Activated B cell treated with CpG ODN at 0.5 μM for 24 hours (primary cell): ENCODE measurements around the gene HDAC9. TPM values are rescaled to one million over a fixed set of nuclear protein-coding genes. Genes with fewer than 3 reads are reported as not detected.

Experiments
- ATAC-seq: fragments of 200-7000 bp; cut with Tn5 transposase; one replicate; pipeline ENCODE4 v1.10.0; 2021; ENCODE audit warnings: low read depth, mild to moderate bottlenecking, moderate library complexity
- CTCF ChIA-PET: fragments of 350-600 bp; sonication (Branson Sonifier 250); formaldehyde crosslinking; loops from one replicate; lab custom pipeline; 2021; ENCODE audit warnings: antibody characterized with exemption; lab: Charles Lee
- POLR2A ChIA-PET: fragments of 350-600 bp; sonication (Branson Sonifier 250); formaldehyde crosslinking; loops from one replicate; lab custom pipeline; 2021; ENCODE audit warnings: antibody characterized with exemption; lab: Charles Lee
- DNase-seq: peaks from one replicate; pipeline ENCODE4 v3.0.0; 2022
- H3K27ac Mint-ChIP-seq: one replicate; pipeline ENCODE4 v1.8.0; 2020; ENCODE audit warnings: mixed read lengths
- H3K27me3 Mint-ChIP-seq: one replicate; pipeline ENCODE4 v1.8.0; 2021; ENCODE audit warnings: mixed read lengths
- H3K36me3 Mint-ChIP-seq: one replicate; pipeline ENCODE4 v1.8.0; 2021; ENCODE audit warnings: low read depth, mixed read lengths
- H3K4me1 Mint-ChIP-seq: one replicate; pipeline ENCODE4 v1.8.0; 2021; ENCODE audit warnings: mixed read lengths
- H3K4me3 Mint-ChIP-seq: one replicate; pipeline ENCODE4 v1.8.0; 2020; ENCODE audit warnings: mild to moderate bottlenecking, mixed read lengths
- H3K9me3 Mint-ChIP-seq: one replicate; pipeline ENCODE4 v1.8.0; 2020; ENCODE audit warnings: mixed read lengths
- CTCF ChIP-seq: fragments of 200-600 bp; IDR thresholded peaks from one replicate; pipeline ENCODE4 v1.8.0; 2022; ENCODE audit warnings: antibody characterized with exemption, mild to moderate bottlenecking
- intact Hi-C: fragments of 100-400 bp; cut with micrococcal nuclease; formaldehyde crosslinking; loops from one replicate; pipeline ENCODE4 v1.15.1; 2024
- total RNA-seq: library from RNA; stranded (reverse); gene quantifications from 2 replicates; pipeline ENCODE4 v1.2.3, GENCODE V29; 2022

Gene HDAC9
- 136 and 149 TPM in 2 replicates for total RNA-seq

- H3K36me3 Mint-ChIP-seq: peaks cover 21% of the 10 kb centered on the region
- no peaks in the 10 kb centered on the region for H3K27me3 Mint-ChIP-seq
- H3K27ac Mint-ChIP-seq: peak within 1 kb of the TSS; percentile 95
- H3K4me3 Mint-ChIP-seq: peak within 1 kb of the TSS; percentile 95
- H3K4me1 Mint-ChIP-seq: peaks cover 53% of the 10 kb centered on the region
- no peaks in the 10 kb centered on the region for H3K9me3 Mint-ChIP-seq
- DNase-seq: peak; percentile 33
- peak; percentile 88 for ATAC-seq
- CTCF ChIA-PET: interaction anchor here (0.8 to 4.2 kb wide), 10 partner anchors 10 to 170 kb away, joined by 3 to 32 read pairs (median 4); no protein-coding TSS in a partner anchor
- POLR2A ChIA-PET: interaction anchor here (0.6 to 5.8 kb wide), 20 partner anchors 8 to 145 kb away, joined by 3 to 117 read pairs (median 4); no protein-coding TSS in a partner anchor
- TF ChIP-seq CTCF: no peak
- intact Hi-C loops: loop anchor here (1.0 to 10.0 kb wide), 11 partner anchors 8 to 1722 kb away; partner anchors contain the start of genes MACC1 and SNX13
Measured at GRCh38 chr7:18495412-18496340, at the start of gene HDAC9. HDAC9 (plus strand) TSS chr7:18495749; CDS start chr7:18496303, 554 bp downstream.

GRCh38 chr7:18445916-18446520 is 49.5 kb upstream of the HDAC9 start:
- intact Hi-C loops: loop anchor here (2.0 kb wide), 1 partner anchor 13 kb away; no protein-coding TSS in a partner anchor
- H3K9me3 Mint-ChIP-seq: no peaks in the 10 kb centered on the region
- no peak for DNase-seq

GRCh38 chr7:18450019-18450418 is 45.5 kb upstream of the HDAC9 start:
- Mint-ChIP-seq H3K9me3 (peaks cover 7% of the 10 kb centered on the region), H3K27ac (no peak overlapping the region), H3K4me1 (peaks cover 10% of the 10 kb centered on the region), H3K4me3 (no peak overlapping the region), H3K27me3 (no peaks in the 10 kb centered on the region), H3K36me3 (peaks cover 8% of the 10 kb centered on the region)
- ChIA-PET POLR2A (no interaction called here), CTCF (no interaction called here)
- ATAC-seq: no peak
- intact Hi-C loops: loop anchor here (5.0 kb wide), 1 partner anchor 37 kb away; no protein-coding TSS in a partner anchor
- DNase-seq: no peak
- TF ChIP-seq CTCF: no peak

More at GRCh38 chr7:18445916-18446520, 49.5 kb upstream of the HDAC9 start:
- Mint-ChIP-seq H3K4me3 (no peak overlapping the region), H3K27ac (no peak overlapping the region), H3K4me1 (peaks cover 10% of the 10 kb centered on the region), H3K36me3 (no peaks in the 10 kb centered on the region), H3K27me3 (no peaks in the 10 kb centered on the region)
- CTCF ChIA-PET: no interaction called here
- no peak for TF ChIP-seq CTCF
- POLR2A ChIA-PET: interaction anchor here (1.3 kb wide), 1 partner anchor 67 kb away, joined by 3 read pairs; no protein-coding TSS in a partner anchor
- ATAC-seq: no peak

GRCh38 chr7:18455606-18456005 is 39.9 kb upstream of the HDAC9 start:
- intact Hi-C loops: loop anchor here (5.0 kb wide), 1 partner anchor 33 kb away; no protein-coding TSS in a partner anchor
- Mint-ChIP-seq H3K9me3 (peaks cover 7% of the 10 kb centered on the region), H3K36me3 (peaks cover 8% of the 10 kb centered on the region), H3K4me3 (no peak overlapping the region), H3K4me1 (peaks cover 25% of the 10 kb centered on the region), H3K27me3 (no peaks in the 10 kb centered on the region), H3K27ac (no peak overlapping the region)
- no peak for DNase-seq
- CTCF ChIA-PET: no interaction called here
- TF ChIP-seq CTCF: no peak
- POLR2A ChIA-PET: no interaction called here
- ATAC-seq: no peak
